ENCODE data around the gene FRY.

- TF ChIP-seq PATZ1 (CRISPR knock-in tag; IDR thresholded peaks at IDR 0.05; ENCODE audit: borderline replicate concordance) (no peak), TCF4 (CRISPR knock-in tag; IDR thresholded peaks at IDR 0.05; ENCODE audit: borderline replicate concordance) (no peak), ZC3H10 (CRISPR knock-in tag; IDR thresholded peaks at IDR 0.05) (no peak), CREB5 (CRISPR knock-in tag; IDR thresholded peaks at IDR 0.05; ENCODE audit: low read depth) (no peak), POU6F1 (CRISPR knock-in tag; IDR thresholded peaks at IDR 0.05; ENCODE audit: borderline replicate concordance, low read depth) (no peak), ZNF8 (CRISPR knock-in tag; IDR thresholded peaks at IDR 0.05) (no peak), RARB (CRISPR knock-in tag; IDR thresholded peaks at IDR 0.05) (no peak), OSR1 (CRISPR knock-in tag; IDR thresholded peaks at IDR 0.05) (no peak), TSHZ2 (CRISPR knock-in tag; IDR thresholded peaks at IDR 0.05) (no peak), BACH2 (CRISPR knock-in tag; IDR thresholded peaks at IDR 0.05; ENCODE audit: borderline replicate concordance) (no peak), PPARA (CRISPR knock-in tag; IDR thresholded peaks at IDR 0.05; ENCODE audit: borderline replicate concordance) (no peak), GLIS3 (CRISPR knock-in tag; IDR thresholded peaks at IDR 0.05) (no peak), CSRNP3 (CRISPR knock-in tag; IDR thresholded peaks at IDR 0.05) (no peak)
These were observed 28.7 kb upstream of the FRY start for GRCh38 chr13:32002873-32003272.

Data from SK-N-SH treated with all-trans-retinoic acid at 6 μM for 48 hours (cell line).